GM18951 (cell line): ENCODE measurements around the gene FAM181A.

Source experiments
- POLR2A ChIP-seq: IDR thresholded peaks from 4 replicates; pipeline ENCODE4 v1.6.1; 2011; ENCODE audit warnings: mild to moderate bottlenecking; ENCODE audit not compliant: insufficient read length, insufficient read depth; ENCODE audit errors: extremely low read depth
- in situ Hi-C: fragments of 300-500 bp; cut with MboI; formaldehyde crosslinking; loops from one replicate; pipeline ENCODE4 v1.12.0; 2022; ENCODE audit warnings: low sequenced_read_pairs, mixed read lengths, inconsistent platforms; ENCODE audit not compliant: unreplicated experiment

Gene FAM181A

DNA sequence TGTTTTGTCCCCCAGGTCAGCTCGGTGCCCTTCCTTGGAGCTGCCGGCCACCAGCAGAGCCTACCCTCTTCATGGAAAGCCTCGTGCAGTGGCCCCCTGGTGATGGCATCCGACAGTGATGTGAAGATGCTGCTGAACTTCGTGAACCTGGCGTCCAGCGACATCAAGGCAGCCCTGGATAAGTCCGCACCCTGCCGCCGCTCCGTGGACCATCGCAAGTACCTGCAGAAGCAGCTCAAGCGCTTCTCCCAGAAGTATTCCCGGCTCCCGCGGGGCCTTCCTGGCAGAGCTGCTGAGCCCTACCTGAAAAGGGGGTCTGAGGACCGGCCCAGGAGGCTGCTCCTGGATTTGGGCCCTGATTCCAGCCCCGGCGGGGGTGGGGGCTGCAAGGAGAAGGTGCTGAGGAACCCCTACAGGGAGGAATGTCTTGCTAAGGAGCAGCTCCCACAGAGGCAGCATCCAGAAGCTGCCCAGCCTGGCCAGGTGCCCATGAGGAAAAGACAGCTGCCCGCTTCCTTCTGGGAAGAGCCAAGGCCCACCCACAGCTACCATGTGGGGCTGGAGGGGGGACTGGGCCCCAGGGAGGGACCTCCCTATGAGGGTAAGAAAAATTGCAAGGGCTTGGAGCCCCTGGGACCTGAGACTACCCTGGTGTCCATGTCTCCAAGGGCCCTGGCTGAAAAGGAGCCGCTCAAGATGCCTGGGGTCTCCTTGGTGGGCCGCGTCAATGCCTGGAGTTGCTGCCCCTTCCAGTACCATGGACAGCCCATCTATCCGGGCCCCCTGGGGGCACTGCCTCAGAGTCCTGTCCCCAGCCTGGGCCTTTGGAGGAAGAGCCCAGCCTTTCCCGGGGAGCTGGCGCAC is 1.3 kb downstream of the FAM181A start:
- in situ Hi-C loops, result no loop called here

DNA sequence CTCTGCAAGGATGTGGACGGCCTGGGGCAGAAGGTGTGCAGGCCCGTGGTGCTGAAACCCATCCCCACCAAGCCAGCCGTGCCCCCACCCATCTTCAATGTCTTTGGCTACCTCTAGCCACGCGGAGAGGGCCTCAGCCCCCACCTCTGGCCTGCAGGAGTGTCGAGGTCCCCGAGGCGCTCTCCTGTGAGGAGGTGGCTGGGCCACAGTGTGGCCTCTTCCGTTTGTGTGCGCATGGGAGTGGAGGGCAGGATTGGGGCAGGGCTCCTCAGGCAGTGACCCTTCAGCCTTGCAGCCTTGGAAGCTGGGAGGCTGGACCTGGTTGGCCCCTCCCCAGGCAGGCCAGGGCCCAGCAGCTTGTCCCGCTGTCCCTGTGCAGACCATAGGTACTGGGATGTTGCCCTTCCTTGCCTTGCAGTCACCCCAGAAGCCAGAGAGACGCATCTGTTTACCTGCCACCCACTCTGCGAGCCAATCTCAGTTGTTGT is 1.9 kb downstream of the FAM181A start:
- in situ Hi-C loops, result no loop called here
- no peak for TF ChIP-seq POLR2A

More for the DNA sequence above, 1.3 kb downstream of the FAM181A start:
- no peak for TF ChIP-seq POLR2A

DNA sequence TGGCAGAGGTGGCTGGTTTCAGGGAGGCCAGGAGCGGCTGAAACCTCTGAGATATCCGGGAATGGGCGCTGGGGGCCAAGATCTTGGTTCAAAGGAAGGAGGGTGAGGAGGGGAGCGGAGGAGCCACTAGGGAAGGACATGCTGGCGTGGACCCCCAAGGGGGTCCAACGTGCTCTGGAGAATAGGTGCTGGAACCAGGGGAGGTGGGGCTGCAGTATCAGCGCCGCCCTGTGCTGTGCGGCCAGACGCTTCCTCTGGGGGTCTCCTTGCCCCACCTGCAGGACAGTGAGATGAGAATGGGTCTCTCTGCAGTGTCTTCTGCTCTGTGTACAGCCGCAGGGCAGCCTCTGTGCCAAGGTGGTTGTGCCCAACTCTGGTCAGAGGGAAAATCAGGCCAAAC is 2.5 kb downstream of the FAM181A start:
- TF ChIP-seq POLR2A, result no peak
- in situ Hi-C loops, result no loop called here

GRCh38 chr14:93930296-93930988 is 3.3 kb downstream of the FAM181A start:
- no peak for TF ChIP-seq POLR2A
- in situ Hi-C loops, result no loop called here

DNA sequence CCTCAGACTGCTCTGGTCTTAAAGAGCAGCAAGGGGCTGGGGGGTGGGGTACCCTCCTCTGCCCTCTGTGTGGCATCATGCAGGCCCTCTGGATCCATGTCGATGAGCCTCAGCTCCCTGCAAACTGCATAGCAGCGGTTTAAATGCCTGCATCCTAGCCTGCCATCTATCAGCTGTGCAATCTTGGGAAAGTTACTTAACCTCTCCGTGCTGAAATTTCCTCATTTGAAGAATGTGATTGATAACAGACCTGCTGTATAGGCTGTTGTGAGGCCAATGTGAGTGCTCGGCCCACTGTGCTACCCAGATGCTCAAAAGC is 3.8 kb downstream of the FAM181A start:
- TF ChIP-seq POLR2A, result no peak
- in situ Hi-C loops, result no loop called here

DNA sequence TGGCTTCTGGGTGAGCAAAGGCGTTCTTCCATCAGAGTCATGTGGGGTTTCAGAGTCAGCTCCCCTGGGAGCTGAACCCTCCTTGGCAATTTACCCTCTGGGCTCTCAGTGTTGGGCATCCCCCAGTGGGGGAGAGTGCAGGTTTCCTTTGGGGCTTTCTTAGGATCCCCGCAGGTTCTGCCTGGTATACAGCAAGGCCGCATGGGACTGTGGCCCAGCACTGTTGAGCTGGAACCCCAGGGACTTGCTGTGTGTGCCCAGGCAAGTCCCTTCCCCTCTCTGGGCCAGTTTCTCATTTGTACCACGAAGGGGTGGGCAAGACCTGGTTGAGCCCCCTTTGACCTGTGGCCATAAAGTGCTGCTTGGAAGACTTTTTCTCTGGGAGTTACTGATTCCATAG is 5.5 kb downstream of the FAM181A start:
- no peak for TF ChIP-seq POLR2A
- in situ Hi-C loops, result no loop called here

DNA sequence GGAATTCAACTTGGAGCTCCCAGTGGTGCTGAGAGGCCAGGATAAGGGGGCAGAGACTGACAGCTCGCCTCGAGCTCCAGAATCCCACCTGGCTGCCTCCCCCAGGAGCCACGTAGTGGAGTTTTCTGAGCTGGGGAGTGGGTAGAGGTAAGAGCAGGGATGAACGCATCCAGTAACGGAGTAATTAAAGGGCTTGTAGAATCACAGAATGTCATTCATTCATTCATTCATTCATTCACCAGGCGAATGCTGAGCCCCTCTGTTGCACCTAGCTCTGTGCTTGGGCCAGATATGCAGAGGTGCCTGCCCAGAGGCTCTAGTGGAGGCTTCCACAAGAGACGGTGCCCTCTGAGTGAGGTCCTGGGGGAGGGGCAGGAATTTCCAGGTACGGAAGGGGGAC is 8.1 kb downstream of the FAM181A start:
- no peak for TF ChIP-seq POLR2A
- in situ Hi-C loops, result no loop called here

DNA sequence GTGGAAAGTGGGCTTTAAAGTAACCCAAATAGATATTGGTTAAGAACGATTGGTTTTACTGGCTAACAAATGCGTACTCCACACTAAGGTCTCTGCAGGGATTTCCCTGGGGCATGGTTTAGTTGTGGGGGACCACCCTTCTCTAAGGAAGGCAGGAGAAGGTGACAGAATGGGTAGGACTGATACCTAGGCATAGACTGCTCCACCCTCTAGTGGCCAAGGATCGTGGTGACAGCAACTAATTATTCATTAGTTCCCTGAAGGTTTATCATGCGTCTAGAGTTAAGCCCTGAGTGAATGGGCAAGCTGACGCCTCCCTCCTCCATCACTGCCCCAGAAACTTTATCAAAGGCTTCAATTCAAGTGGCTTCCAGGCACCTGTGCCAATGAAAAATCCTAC is 9.1 kb downstream of the FAM181A start:
- no peak for TF ChIP-seq POLR2A
- in situ Hi-C loops, result no loop called here

GRCh38 chr14:93936926-93937325 is 9.8 kb downstream of the FAM181A start:
- in situ Hi-C loops, result no loop called here

GRCh38 chr14:93937519-93937918 is 10.4 kb downstream of the FAM181A start:
- in situ Hi-C loops, result no loop called here
- TF ChIP-seq POLR2A, result no peak

More at GRCh38 chr14:93936926-93937325, 9.8 kb downstream of the FAM181A start:
- TF ChIP-seq POLR2A, result no peak

DNA sequence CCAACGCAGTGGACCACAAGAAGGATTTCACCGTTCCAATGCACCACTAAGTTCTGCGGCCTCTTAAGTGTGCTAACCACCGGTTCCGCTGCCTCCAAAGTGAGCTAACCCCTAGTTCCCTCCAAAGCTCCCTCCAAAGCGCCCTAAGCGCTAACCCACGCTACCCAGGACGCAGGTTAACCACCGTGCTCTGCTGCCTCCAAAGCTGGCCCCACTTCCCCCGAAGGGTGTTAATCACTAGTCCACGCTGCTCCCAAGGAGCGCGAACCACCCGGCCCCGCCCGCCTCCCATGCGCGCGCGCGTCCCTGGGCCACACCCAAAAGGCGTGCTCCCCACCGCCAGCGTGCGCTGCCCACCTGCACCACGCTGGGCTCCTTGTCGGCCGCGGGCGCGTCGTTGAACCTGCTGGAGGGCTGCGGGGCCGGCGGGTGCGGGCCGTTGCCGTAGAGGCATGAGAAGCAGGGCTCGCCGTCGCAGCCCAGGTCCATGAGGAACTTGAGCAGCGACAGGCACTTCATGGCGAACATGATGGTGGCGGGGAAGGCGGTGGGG is 11.7 kb downstream of the FAM181A start:
- TF ChIP-seq POLR2A, result no peak
- in situ Hi-C loops, result no loop called here

DNA sequence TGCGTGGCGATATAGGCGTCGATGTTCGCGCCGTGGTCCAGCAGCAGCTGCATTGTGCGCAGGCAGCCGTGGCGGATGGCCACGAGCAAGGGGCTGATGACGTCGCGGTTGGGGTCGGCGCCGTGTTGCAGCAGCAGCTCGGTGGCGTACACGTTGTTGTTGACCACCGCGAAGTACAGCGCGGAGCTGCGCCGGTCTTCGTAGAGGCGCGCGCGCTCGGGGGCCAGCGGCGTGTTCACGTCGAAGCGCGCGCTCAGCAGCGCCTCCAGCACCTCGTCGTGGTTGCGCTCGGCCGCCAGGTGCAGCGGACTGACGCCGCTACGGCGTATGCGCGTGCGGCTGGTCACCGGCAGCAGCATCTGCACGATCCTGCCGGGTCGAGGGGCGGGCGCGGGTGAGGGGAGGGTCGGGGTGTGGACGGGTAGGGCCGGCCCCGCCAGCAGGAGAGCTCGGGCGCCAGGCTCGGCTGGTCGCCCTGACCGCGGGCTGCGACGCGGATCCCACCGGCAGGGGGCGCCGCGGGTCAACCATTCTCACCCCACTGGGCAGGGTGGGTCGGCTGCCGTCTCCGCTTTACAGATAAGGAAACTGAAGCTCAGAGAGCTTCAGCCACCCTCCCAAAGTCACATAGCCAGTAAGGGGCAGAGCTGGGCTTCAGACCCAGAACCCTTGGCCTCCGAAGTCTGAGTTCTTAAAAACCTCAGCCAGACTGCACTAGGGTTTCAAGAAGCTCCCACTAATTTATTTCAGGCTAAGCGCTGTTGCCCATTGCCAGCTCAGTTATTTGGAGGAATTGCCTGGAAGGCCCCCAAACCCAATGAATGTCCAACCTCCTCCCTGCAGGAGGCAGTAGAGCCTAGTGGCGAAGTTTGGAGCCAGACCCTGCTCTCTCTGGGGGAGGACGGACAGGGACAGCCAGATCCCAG is 12.4 kb downstream of the FAM181A start:
- in situ Hi-C loops, result loop anchor here (5.0 kb wide), 1 partner anchor 53 kb away; no protein-coding TSS in a partner anchor
- TF ChIP-seq POLR2A, result no peak
